HEK293T (cell line): ENCODE results near the gene PSMA1.

ENCODE experiments used
- ARNT ChIP-seq: fragments of 450-650 bp; IDR thresholded peaks from 2 replicates; pipeline ENCODE4 v1.6.1; 2017; ENCODE audit warnings: mild to moderate bottlenecking
- BHLHE40 ChIP-seq: fragments of 450-650 bp; IDR thresholded peaks from 2 replicates; pipeline ENCODE4 v1.6.1; 2016; ENCODE audit warnings: mild to moderate bottlenecking, moderate library complexity, borderline replicate concordance
- CTBP1 ChIP-seq: fragments of 450-650 bp; IDR thresholded peaks from 2 replicates; pipeline ENCODE4 v1.6.1; 2016; ENCODE audit warnings: borderline replicate concordance
- FOXK2 ChIP-seq: fragments of 450-650 bp; IDR thresholded peaks from 2 replicates; pipeline ENCODE4 v1.6.1; 2016; ENCODE audit warnings: mild to moderate bottlenecking
- FOXM1 ChIP-seq: fragments of 450-650 bp; IDR thresholded peaks from 2 replicates; pipeline ENCODE4 v1.6.1; 2017; ENCODE audit warnings: mild to moderate bottlenecking, borderline replicate concordance
- HDGF ChIP-seq: fragments of 450-650 bp; IDR thresholded peaks from 2 replicates; pipeline ENCODE4 v1.6.1; 2017; ENCODE audit warnings: antibody characterized with exemption, borderline replicate concordance
- LEF1 ChIP-seq: fragments of 450-650 bp; IDR thresholded peaks from 2 replicates; pipeline ENCODE4 v1.6.1; 2017; ENCODE audit warnings: mild to moderate bottlenecking, borderline replicate concordance
- NFRKB ChIP-seq: fragments of 450-650 bp; IDR thresholded peaks from 2 replicates; pipeline ENCODE4 v1.6.1; 2016; ENCODE audit warnings: mild to moderate bottlenecking, moderate library complexity
- SP1 ChIP-seq: fragments of 450-650 bp; IDR thresholded peaks from 2 replicates; pipeline ENCODE4 v1.6.1; 2017
- SUZ12 ChIP-seq: fragments of 450-650 bp; IDR thresholded peaks from 2 replicates; pipeline ENCODE4 v1.6.1; 2016; ENCODE audit warnings: mild to moderate bottlenecking
- TARDBP ChIP-seq: fragments of 450-650 bp; IDR thresholded peaks from 2 replicates; pipeline ENCODE4 v1.6.1; 2016
- ZNF384 ChIP-seq: fragments of 450-650 bp; IDR thresholded peaks from 2 replicates; pipeline ENCODE4 v1.6.1; 2016
- TF ChIP-seq, protein P1 (sequence below): fragments of 450-650 bp; IDR thresholded peaks from 2 replicates; pipeline ENCODE4 v1.6.1; 2016

DNA sequence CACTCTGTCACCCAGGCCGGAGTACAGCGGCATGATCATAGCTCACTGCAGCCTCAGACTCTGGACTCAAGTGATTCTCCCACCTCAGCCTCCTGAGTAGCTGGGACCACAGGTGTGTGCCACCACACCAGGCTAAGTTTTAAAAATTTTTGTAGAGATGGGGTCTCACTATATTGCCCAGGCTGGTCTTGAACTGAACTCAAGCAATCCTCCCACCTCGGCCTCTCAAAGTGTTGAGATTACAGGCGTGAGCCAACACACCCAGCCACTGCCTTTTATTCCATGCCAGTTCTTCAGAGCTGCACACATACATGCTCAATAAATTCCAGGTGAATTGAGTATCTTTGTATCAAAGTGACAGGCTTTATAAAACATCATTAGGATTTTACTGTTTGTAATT, 18.1 kb downstream of the PSMA1 start:
- TF ChIP-seq BHLHE40 (no peak), FOXM1 (no peak), SUZ12 (no peak), CTBP1 (no peak), FOXK2 (no peak), LEF1 (no peak), ARNT (no peak), SP1 (no peak), HDGF (no peak), NFRKB (no peak), ZNF384 (no peak), TARDBP (no peak)
- TF ChIP-seq, protein P1, sequence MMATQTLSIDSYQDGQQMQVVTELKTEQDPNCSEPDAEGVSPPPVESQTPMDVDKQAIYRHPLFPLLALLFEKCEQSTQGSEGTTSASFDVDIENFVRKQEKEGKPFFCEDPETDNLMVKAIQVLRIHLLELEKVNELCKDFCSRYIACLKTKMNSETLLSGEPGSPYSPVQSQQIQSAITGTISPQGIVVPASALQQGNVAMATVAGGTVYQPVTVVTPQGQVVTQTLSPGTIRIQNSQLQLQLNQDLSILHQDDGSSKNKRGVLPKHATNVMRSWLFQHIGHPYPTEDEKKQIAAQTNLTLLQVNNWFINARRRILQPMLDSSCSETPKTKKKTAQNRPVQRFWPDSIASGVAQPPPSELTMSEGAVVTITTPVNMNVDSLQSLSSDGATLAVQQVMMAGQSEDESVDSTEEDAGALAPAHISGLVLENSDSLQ, result no peak
